NCI-H1048 (cell line): ENCODE results near the gene PFN2.

Experiments
- DNase-seq: peaks from one replicate; lab custom pipeline; 2025; lab: John Stamatoyannopoulos, UW

PFN2 gene

DNA sequence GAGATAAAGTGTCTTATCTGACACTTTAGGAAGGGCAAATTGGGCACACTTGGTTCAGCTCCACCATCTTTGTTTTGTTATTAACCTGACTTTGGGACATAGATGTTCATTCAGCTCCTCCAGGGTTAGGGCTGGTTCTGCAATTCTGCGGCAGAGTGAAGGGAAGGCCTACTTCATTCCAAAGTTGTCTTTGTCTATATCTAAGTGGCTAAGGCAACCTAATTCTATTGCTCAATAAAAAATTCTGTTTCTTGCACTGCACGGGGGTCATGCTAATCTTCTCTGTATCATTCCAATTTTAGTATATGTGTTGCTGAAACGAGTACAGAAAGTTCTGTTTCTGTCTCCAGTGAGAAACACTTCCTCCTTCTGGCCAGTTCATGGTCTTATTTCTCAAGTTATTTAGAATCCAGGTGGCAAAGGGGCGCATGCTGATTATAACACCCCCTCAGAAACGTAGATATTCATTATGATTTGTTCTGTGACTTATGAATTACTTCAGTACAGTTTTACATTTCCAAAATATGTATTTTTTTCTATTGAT is 53.5 kb downstream of the PFN2 start:
- no peak for DNase-seq
